Spinal cord (tissue), 10 donors: ENCODE results near the gene KSR2. TPM values are rescaled to one million over a fixed set of nuclear protein-coding genes. Genes with fewer than 3 reads are reported as not detected.
"Not testable (repeated sequence)": the region's sequence is repeated elsewhere in the genome, so short reads cannot be mapped to it uniquely, and the experiment has no call there.

Source experiments
- DNase-seq, 6 donors: peaks; one replicate each; pipeline versions ENCODE4 v3.0.0 to v3.0.0-alpha.2; 2013 to 2015; ENCODE audit warnings: low spot score in 6 of 6, low read depth in 4 of 6
- H3K27ac ChIP-seq: one replicate; pipeline ENCODE4 v1.5.1; 2013; ENCODE audit warnings: low read depth, low read length, control low read depth
- H3K27me3 ChIP-seq: one replicate; pipeline ENCODE4 v1.6.1; 2013; ENCODE audit warnings: low read length; ENCODE audit not compliant: control insufficient read depth, insufficient read depth
- H3K36me3 ChIP-seq: one replicate; pipeline ENCODE4 v1.6.1; 2013; ENCODE audit warnings: low read length; ENCODE audit not compliant: control insufficient read depth, insufficient read depth
- H3K4me1 ChIP-seq: one replicate; pipeline ENCODE4 v1.6.1; 2013; ENCODE audit warnings: low read length; ENCODE audit not compliant: control insufficient read depth, insufficient read depth
- H3K4me3 ChIP-seq: one replicate; pipeline ENCODE4 v1.5.1; 2013; ENCODE audit warnings: low read depth, low read length, control low read depth
- H3K9me3 ChIP-seq: one replicate; pipeline ENCODE4 v1.6.1; 2013; ENCODE audit warnings: low read length; ENCODE audit not compliant: control insufficient read depth, insufficient read depth
- WGBS: methylation state at CpG from one replicate; pipeline ENCODE4 v1.1.5; 2013; ENCODE audit warnings: missing lambda C conversion rate; ENCODE audit not compliant: insufficient coverage; 5-methylcytosine and 5-hydroxymethylcytosine counted together
- polyA plus RNA-seq, 2 donors: library from polyadenylated mRNA; unstranded; fragments of 120-200 nt; gene quantifications; one replicate each; pipeline ENCODE4 v1.2.1, GENCODE V29; 2013; ENCODE audit not compliant: insufficient read length in 2 of 2
- total RNA-seq, 2 donors: library from RNA; depleted of rRNA in 1 of 2; stranded (reverse); fragments of 120-200 nt in 1 of 2; fragments of >200 nt in 1 of 2; gene quantifications; one replicate each; pipeline versions ENCODE4 v1.2.3 to v1.2.4, GENCODE V29; 2013 to 2014
- donor health status: healthy.

The KSR2 gene
- total and polyA plus RNA-seq, 4 donors: 2.5 to 10.0 (median 5.6) TPM

- H3K36me3 ChIP-seq: no peaks in the 10 kb centered on the region
- no peaks in the 10 kb centered on the region for H3K4me1 ChIP-seq
- WGBS: no CpG with 5 or more reads among the region's 8 CpGs
- no peaks in the 10 kb centered on the region for H3K27me3 ChIP-seq
- H3K27ac ChIP-seq: no peak overlapping the region
- H3K4me3 ChIP-seq: no peak overlapping the region
- H3K9me3 ChIP-seq: no peaks in the 10 kb centered on the region
- DNase-seq: no peak
Observed at GRCh38 chr12:117901631-117902030, 67.2 kb downstream of the KSR2 start.

DNA sequence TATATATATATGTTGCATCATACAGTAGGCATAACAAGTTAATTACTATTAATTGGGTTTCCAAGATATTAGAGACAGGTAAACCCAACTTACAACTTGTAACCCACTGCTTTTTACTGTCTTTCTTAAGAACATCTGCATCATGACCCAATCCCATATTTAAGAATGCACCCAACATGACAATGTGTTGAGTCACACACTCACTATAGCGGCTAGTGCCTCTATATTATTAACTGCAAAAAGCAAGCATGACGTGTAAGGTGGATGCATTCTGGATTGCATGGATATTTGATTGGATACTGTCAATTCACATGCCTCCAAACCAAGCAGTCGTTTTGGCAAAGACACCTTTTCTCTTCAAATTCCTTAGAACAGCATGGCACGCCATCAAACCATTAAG is 68.2 kb downstream of the KSR2 start:
- no peaks in the 10 kb centered on the region for H3K9me3 ChIP-seq
- H3K4me3 ChIP-seq: no peak overlapping the region
- H3K27ac ChIP-seq: no peak overlapping the region
- no peaks in the 10 kb centered on the region for H3K4me1 ChIP-seq
- no peak for DNase-seq
- 92% methylated on average over 2 of the region's 4 CpGs for WGBS
- no peaks in the 10 kb centered on the region for H3K36me3 ChIP-seq
- no peaks in the 10 kb centered on the region for H3K27me3 ChIP-seq

DNA sequence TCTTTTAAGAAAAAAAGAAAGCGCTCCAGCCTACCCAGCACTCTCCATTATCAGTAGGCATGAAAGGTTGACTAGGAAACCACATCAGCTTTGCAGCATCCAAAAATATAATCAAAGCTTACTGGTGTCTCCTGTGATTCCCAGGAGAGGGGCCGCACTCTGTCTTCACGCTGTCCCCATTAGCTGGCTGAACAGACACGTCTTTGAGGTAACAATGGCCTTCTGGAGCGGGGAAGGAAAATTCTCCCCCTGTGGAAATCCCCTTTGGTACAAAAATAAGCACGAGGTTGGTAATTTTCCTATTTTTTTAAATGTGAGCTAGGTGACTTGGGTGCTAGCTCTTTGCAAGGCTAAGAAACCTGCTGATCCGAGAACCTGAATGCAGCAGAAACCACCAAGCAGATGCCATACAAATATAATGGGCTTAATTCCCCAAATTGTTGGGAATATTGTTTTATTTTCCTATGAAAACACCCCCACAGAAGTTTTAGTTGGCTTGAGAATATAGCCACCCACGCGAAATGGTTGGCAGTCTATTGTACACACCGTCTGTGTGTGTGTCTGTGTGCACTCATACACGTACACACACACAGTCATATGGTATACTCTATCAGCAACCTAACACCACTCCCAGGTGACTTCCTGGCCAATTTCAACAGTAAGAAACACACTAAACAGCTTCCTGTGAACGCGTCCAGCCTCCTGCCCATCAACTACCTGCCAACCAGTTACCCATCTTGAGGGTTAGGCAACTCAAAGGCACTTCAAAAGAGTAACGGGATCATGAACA is 71.2 kb downstream of the KSR2 start:
- H3K4me3 ChIP-seq: no peak overlapping the region
- no peak overlapping the region for H3K27ac ChIP-seq
- no peaks in the 10 kb centered on the region for H3K27me3 ChIP-seq
- 80% methylated on average over 9 of the region's 14 CpGs for WGBS
- no peaks in the 10 kb centered on the region for H3K36me3 ChIP-seq
- no peaks in the 10 kb centered on the region for H3K4me1 ChIP-seq
- no peaks in the 10 kb centered on the region for H3K9me3 ChIP-seq
- DNase-seq: no peak

DNA sequence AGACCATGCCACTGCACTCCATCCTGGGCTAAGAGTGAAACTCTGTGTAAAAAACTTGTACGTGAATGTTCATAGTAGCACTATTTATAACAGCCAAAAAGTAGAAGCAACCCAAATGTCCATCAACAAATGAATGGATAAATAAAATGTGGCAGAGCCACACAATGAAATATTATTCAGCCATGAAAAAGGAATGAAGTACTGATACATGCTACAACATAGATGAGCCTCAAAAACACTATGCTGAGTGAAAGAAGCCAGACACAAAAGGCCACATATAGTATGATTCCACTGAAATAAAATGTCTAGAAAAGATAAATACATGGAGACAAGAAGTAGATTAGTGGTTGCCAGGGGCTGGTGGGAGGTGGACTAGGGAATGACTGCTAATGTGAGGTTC is 72.8 kb downstream of the KSR2 start:
- no CpG with 5 or more reads among the region's 1 CpG for WGBS

GRCh38 chr12:117892441-117892840 is 76.3 kb downstream of the KSR2 start:
- no peaks in the 10 kb centered on the region for H3K9me3 ChIP-seq
- no peaks in the 10 kb centered on the region for H3K4me1 ChIP-seq
- no peaks in the 10 kb centered on the region for H3K27me3 ChIP-seq
- no peak overlapping the region for H3K27ac ChIP-seq
- no peak for DNase-seq
- no peaks in the 10 kb centered on the region for H3K36me3 ChIP-seq
- H3K4me3 ChIP-seq: no peak overlapping the region

More for the DNA sequence above, 72.8 kb downstream of the KSR2 start:
- no peaks in the 10 kb centered on the region for H3K36me3 ChIP-seq
- H3K27me3 ChIP-seq: no peaks in the 10 kb centered on the region
- no peak overlapping the region for H3K27ac ChIP-seq
- DNase-seq: no peak
- no peaks in the 10 kb centered on the region for H3K4me1 ChIP-seq
- H3K9me3 ChIP-seq: no peaks in the 10 kb centered on the region
- no peak overlapping the region for H3K4me3 ChIP-seq

DNA sequence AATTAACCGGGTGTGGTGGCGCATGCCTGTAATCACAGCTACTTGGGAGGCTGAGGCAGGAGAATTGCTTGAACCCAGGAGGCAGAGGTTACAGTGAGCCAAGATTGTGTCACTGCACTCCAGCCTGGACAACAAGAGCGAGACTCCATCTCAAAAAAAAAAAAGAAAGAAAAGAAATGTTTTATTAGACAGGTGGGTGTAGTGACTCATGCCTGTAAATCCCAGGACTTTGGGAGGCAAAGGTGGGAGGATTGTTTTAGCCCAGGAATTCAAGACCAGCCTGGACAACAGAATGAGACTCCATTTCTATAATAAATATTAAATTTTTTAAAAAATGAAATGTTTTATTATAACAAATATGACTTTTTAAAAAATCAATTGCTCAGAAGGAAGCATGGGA is 77.5 kb downstream of the KSR2 start:
- H3K9me3 ChIP-seq, H3K4me3 ChIP-seq, DNase-seq, H3K27ac ChIP-seq, H3K36me3 ChIP-seq, H3K4me1 ChIP-seq, H3K27me3 ChIP-seq: not testable (repeated sequence)
- WGBS: 100% methylated on average over 1 of the region's 3 CpGs

GRCh38 chr12:117890644-117891043 is 78.1 kb downstream of the KSR2 start:
- no CpG with 5 or more reads among the region's 2 CpGs for WGBS
- no peaks in the 10 kb centered on the region for H3K27me3 ChIP-seq
- H3K36me3 ChIP-seq: no peaks in the 10 kb centered on the region
- DNase-seq: no peak
- H3K27ac ChIP-seq: no peak overlapping the region
- H3K4me1 ChIP-seq: no peaks in the 10 kb centered on the region
- H3K9me3 ChIP-seq: no peaks in the 10 kb centered on the region
- no peak overlapping the region for H3K4me3 ChIP-seq

DNA sequence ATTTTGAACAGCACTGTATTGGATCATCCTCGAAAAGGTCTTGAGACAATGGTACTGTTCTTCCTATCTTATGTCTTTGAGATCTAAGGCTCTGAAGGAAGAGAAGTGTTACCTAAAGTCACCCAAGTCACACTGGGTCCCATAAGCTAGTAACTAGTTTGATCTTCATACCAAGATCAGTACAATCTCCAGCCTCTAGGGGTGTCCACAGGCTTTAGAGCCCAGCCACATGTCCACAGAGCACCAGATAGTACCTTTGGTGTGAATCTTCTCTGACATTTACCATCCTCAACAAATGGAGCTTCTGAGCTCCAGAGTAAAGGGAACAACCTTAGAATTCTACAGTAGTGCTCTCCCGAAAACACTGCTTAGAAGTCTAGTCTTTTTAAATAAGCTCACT is 78.7 kb downstream of the KSR2 start:
- no peaks in the 10 kb centered on the region for H3K27me3 ChIP-seq
- no peak overlapping the region for H3K27ac ChIP-seq
- no peak overlapping the region for H3K4me3 ChIP-seq
- WGBS: 100% methylated on average over 1 of the region's 2 CpGs
- H3K36me3 ChIP-seq: no peaks in the 10 kb centered on the region
- H3K9me3 ChIP-seq: no peaks in the 10 kb centered on the region
- no peaks in the 10 kb centered on the region for H3K4me1 ChIP-seq
- no peak for DNase-seq

DNA sequence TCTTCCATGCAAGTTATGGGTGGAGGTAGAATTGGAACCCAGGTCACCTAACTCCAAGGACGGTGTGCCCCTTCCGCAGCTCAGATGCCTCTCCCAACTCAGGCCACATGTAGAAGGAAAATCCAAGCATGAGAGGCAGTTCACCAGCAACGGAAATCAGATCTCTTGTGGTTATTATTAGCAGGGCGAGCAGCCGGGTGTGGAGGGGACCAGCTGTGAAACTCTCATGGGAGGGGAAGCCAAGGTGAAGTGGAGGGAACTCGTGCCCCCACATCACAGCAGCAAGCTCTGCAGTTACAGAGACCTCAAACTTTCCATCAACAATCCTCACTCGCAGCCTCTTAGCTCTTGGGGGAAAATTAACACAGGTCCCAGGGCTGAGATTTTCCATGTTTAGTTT is 79.7 kb downstream of the KSR2 start:
- H3K36me3 ChIP-seq: no peaks in the 10 kb centered on the region
- H3K27me3 ChIP-seq: no peaks in the 10 kb centered on the region
- no peak for DNase-seq
- no peak overlapping the region for H3K4me3 ChIP-seq
- no peaks in the 10 kb centered on the region for H3K4me1 ChIP-seq
- whole genome bisulfite sequencing: 80% methylated on average over 1 of the region's 7 CpGs
- no peak overlapping the region for H3K27ac ChIP-seq
- H3K9me3 ChIP-seq: no peaks in the 10 kb centered on the region

DNA sequence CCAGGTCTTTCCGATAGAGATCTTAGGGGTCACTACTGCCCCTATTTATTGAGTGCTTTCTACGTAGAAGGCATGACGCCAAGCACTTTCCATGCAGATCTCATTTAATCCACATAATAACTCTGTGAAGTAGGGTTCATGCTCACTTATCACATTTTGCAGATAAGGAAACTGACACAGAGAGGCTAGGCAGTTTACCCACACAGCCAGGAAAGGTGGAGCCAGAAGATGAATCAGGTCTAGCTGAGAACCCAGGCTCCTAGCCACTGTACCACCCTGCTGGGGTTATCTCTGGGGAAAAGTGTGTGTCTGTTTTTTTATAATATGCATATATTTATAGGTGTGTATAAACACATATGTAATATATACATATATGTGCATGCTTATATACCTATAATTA is 83.6 kb downstream of the KSR2 start:
- 100% methylated on average over 2 of the region's 3 CpGs for WGBS
- Histone ChIP-seq H3K27me3 (no peaks in the 10 kb centered on the region), H3K9me3 (no peaks in the 10 kb centered on the region), H3K36me3 (no peaks in the 10 kb centered on the region), H3K27ac (no peak overlapping the region), H3K4me1 (no peaks in the 10 kb centered on the region), H3K4me3 (no peak overlapping the region)
- DNase-seq: no peak
